GM12878 (cell line): ENCODE results near the gene UVRAG. TPM values are rescaled to one million over a fixed set of nuclear protein-coding genes. Genes with fewer than 3 reads are reported as not detected.

Source experiments
- ATAC-seq: fragments of 200-7000 bp; cut with Tn5 transposase; 3 replicates; pipeline ENCODE4 v1.9.1; 2020; ENCODE audit warnings: mild to moderate bottlenecking, moderate library complexity
- BruUV-seq: library from RNA; stranded (reverse); fragments of 400-500 nt; replicated peaks from 2 replicates; lab custom pipeline; 2021; lab: Mats Ljungman, UMichigan
- CTCF ChIA-PET: fragments of 300-600 bp; sonication (Branson Sonifier 250); formaldehyde crosslinking; extraction: SDS; loops from one replicate; lab custom pipeline; 2021; ENCODE audit warnings: inconsistent platforms; lab: Yijun Ruan, JAX
- POLR2A ChIA-PET: fragments of 350-600 bp; formaldehyde crosslinking; extraction: SDS; loops from one replicate; lab custom pipeline; 2021; ENCODE audit warnings: inconsistent platforms; lab: Charles Lee
- RAD21 ChIA-PET: fragments of 300-600 bp; sonication (Branson Sonifier 250); formaldehyde crosslinking; loops from one replicate; lab custom pipeline; 2023; ENCODE audit warnings: antibody characterized with exemption; ENCODE audit not compliant: unreplicated experiment; lab: Charles Lee
- SMC1A ChIA-PET: fragments of 300-600 bp; sonication (Branson Sonifier 250); formaldehyde crosslinking; loops from one replicate; lab custom pipeline; 2023; ENCODE audit not compliant: unreplicated experiment, uncharacterized antibody; lab: Charles Lee
- DNase-seq: peaks from one replicate; pipeline ENCODE4 v3.0.0-alpha.2; 2011; ENCODE audit warnings: low read depth, low spot score
- FAIRE-seq: peaks from 3 replicates; lab custom pipeline; 2011; peaks lifted over from hg19 to GRCh38; lab: Jason Lieb, UNC
- H2AFZ ChIP-seq: 2 replicates; pipeline ENCODE4 v1.6.0; 2011; ENCODE audit warnings: low read depth, low read length, control low read depth; ENCODE audit not compliant: control insufficient read depth
- H3K27ac ChIP-seq: 2 replicates; pipeline ENCODE4 v1.5.1; 2011; ENCODE audit warnings: control low read depth; ENCODE audit not compliant: control insufficient read depth, insufficient read depth
- H3K27me3 ChIP-seq, 2 experiments: replicated peaks in 1 of 2; 2 replicates each; pipeline versions ENCODE4 v1.6.0 to v1.6.1; 2011; ENCODE audit warnings: low read length in 1 of 2; ENCODE audit not compliant: control insufficient read depth in 2 of 2, insufficient read depth in 2 of 2
- H3K36me3 ChIP-seq, 2 experiments: 2 replicates each; pipeline ENCODE4 v1.5.1; 2011; ENCODE audit warnings: low read length in 1 of 2; ENCODE audit not compliant: control insufficient read depth in 2 of 2, insufficient read depth in 2 of 2
- H3K4me1 ChIP-seq: 2 replicates; pipeline ENCODE4 v1.6.1; 2011; ENCODE audit warnings: mild to moderate bottlenecking, low read length, moderate library complexity, mixed read lengths; ENCODE audit not compliant: control insufficient read depth, insufficient read depth
- H3K4me2 ChIP-seq: 2 replicates; pipeline ENCODE4 v1.6.0; 2011; ENCODE audit warnings: control low read depth; ENCODE audit not compliant: control insufficient read depth, insufficient read depth
- H3K4me3 ChIP-seq: fragments of 200-600 bp; sonication (generic); 2 replicates; pipeline ENCODE4 v1.5.1; 2016
- H3K79me2 ChIP-seq: 2 replicates; pipeline ENCODE4 v1.6.0; 2011; ENCODE audit warnings: low read length; ENCODE audit not compliant: control insufficient read depth, insufficient read depth
- H3K9ac ChIP-seq: 2 replicates; pipeline ENCODE4 v1.8.0; 2011; ENCODE audit warnings: low read length, control low read depth, mixed read lengths; ENCODE audit not compliant: control insufficient read depth, insufficient read depth
- H3K9me3 ChIP-seq: replicated peaks from 3 replicates; pipeline ENCODE4 v1.5.1; 2011; ENCODE audit warnings: mild to moderate bottlenecking, low read length; ENCODE audit not compliant: control insufficient read depth, insufficient read depth
- H4K20me1 ChIP-seq: 2 replicates; pipeline ENCODE4 v1.6.0; 2011; ENCODE audit not compliant: control insufficient read depth, insufficient read depth
- ASH2L ChIP-seq: fragments of 300-600, 200-600 bp; sonication (generic); IDR thresholded peaks from 2 replicates; pipeline ENCODE4 v1.6.1; 2017; ENCODE audit warnings: low read depth, mild to moderate bottlenecking, borderline replicate concordance
- ATF7 ChIP-seq: fragments of 450-650 bp; IDR thresholded peaks from 2 replicates; pipeline ENCODE4 v1.6.1; 2016; ENCODE audit warnings: low read depth, mild to moderate bottlenecking
- BMI1 ChIP-seq: fragments of 450-650 bp; IDR thresholded peaks from 2 replicates; pipeline ENCODE4 v1.6.1; 2016; ENCODE audit warnings: mild to moderate bottlenecking, moderate library complexity, borderline replicate concordance
- FOXK2 ChIP-seq: fragments of 450-650 bp; IDR thresholded peaks from 2 replicates; pipeline ENCODE4 v1.6.1; 2017; ENCODE audit warnings: mild to moderate bottlenecking, moderate library complexity
- IKZF2 ChIP-seq, 2 experiments: fragments of 450-650 bp; IDR thresholded peaks; 2 replicates each; pipeline ENCODE4 v1.6.1; 2017; ENCODE audit warnings: mild to moderate bottlenecking in 2 of 2, moderate library complexity in 2 of 2
- KAT2A ChIP-seq: conservative IDR thresholded peaks from 2 replicates; pipeline ENCODE4 v1.6.1; 2011; ENCODE audit warnings: low read depth, low read length; ENCODE audit not compliant: control insufficient read depth
- LARP7 ChIP-seq: fragments of 450-650 bp; IDR thresholded peaks from 2 replicates; pipeline ENCODE4 v1.6.1; 2017; ENCODE audit warnings: mild to moderate bottlenecking
- MTA2 ChIP-seq: fragments of 450-650 bp; IDR thresholded peaks from 2 replicates; pipeline ENCODE4 v1.6.1; 2016; ENCODE audit warnings: low read depth, mild to moderate bottlenecking, moderate library complexity
- NR2C2 ChIP-seq: IDR thresholded peaks from 2 replicates; pipeline ENCODE4 v1.6.1; 2011; ENCODE audit warnings: borderline replicate concordance, low read depth; ENCODE audit not compliant: control insufficient read depth, insufficient read length
- PAX8 ChIP-seq: fragments of 450-650 bp; IDR thresholded peaks from 2 replicates; pipeline ENCODE4 v1.6.1; 2017; ENCODE audit warnings: mild to moderate bottlenecking, moderate library complexity
- RBBP5 ChIP-seq: fragments of 200-600 bp; sonication (generic); conservative IDR thresholded peaks from 2 replicates; pipeline ENCODE4 v1.6.1; 2016
- SREBF2 ChIP-seq: IDR thresholded peaks from 2 replicates; pipeline ENCODE4 v1.6.1; 2012; ENCODE audit warnings: mild to moderate bottlenecking, low read length
- STAT1 ChIP-seq: fragments of 450-650 bp; conservative IDR thresholded peaks from 2 replicates; pipeline ENCODE4 v1.6.1; 2014; ENCODE audit warnings: antibody characterized with exemption, mild to moderate bottlenecking
- ZBED1 ChIP-seq: IDR thresholded peaks from 2 replicates; pipeline ENCODE4 v1.6.1; 2016; ENCODE audit warnings: borderline replicate concordance
- WGBS: methylation state at CpG from one replicate; pipeline ENCODE4 v1.1.6; 2016; ENCODE audit warnings: low lambda C conversion rate; ENCODE audit not compliant: insufficient replicate concordance, insufficient coverage; ENCODE audit errors: missing lambda C conversion rate; 5-methylcytosine and 5-hydroxymethylcytosine counted together
- in situ Hi-C: fragments of 300-500 bp; cut with MboI; formaldehyde crosslinking; loops from 9 replicates; pipeline ENCODE4 v1.14.3; 2018; ENCODE audit warnings: mixed read lengths
- intact Hi-C: fragments of 100-400 bp; cut with micrococcal nuclease; formaldehyde crosslinking; loops from one replicate; pipeline ENCODE4 v1.14.2; 2022; ENCODE audit not compliant: unreplicated experiment
- polyA plus RNA-seq, 11 experiments: library from polyadenylated mRNA; depleted of rRNA in 4 of 11; unstranded in 6 of 11; stranded (reverse) in 5 of 11; fragments of >200 nt; fragmentation: Nextera tagmentation in 4 of 11; fragmentation: Illumina TruSeq in 1 of 11; extraction: Ambion mirVana in 4 of 11; extraction: Trizol in 1 of 11; gene quantifications; 1 replicate in 1 of 11; 2 replicates in 10 of 11; pipeline versions ENCODE4 v1.2.1 to v1.2.3, GENCODE V29; 2011 to 2016; ENCODE audit warnings: inconsistent platforms in 2 of 11, missing spikeins in 2 of 11, low read depth in 1 of 11
- total RNA-seq, 4 experiments: library from RNA; depleted of rRNA in 3 of 4; stranded (reverse); fragments of >200 nt in 3 of 4; fragmentation: Illumina TruSeq in 1 of 4; extraction: Trizol in 1 of 4; gene quantifications; 2 replicates each; pipeline versions ENCODE4 v1.2.1 to v1.2.3, GENCODE V29; 2013 to 2021
- TF ChIP-seq, protein P1 (sequence below): fragments of 450-650 bp; IDR thresholded peaks from 2 replicates; pipeline ENCODE4 v1.6.1; 2017; ENCODE audit warnings: mild to moderate bottlenecking, moderate library complexity
- TF ChIP-seq, protein P2 (sequence below): fragments of 450-650 bp; IDR thresholded peaks from 2 replicates; pipeline ENCODE4 v1.6.1; 2017; ENCODE audit warnings: mild to moderate bottlenecking
- TF ChIP-seq, protein P3 (sequence below): IDR thresholded peaks from 2 replicates; pipeline ENCODE4 v1.6.1; 2011; ENCODE audit warnings: low read depth, mild to moderate bottlenecking, low read length, moderate library complexity, borderline replicate concordance; ENCODE audit errors: extremely low read depth

The UVRAG gene
- total and polyA plus RNA-seq, 10 of the 15 experiments (the other 5 are each of a cell fraction or from before 2014, with no cell fraction given): 7.0 to 43.4 (median 37.0) TPM

DNA sequence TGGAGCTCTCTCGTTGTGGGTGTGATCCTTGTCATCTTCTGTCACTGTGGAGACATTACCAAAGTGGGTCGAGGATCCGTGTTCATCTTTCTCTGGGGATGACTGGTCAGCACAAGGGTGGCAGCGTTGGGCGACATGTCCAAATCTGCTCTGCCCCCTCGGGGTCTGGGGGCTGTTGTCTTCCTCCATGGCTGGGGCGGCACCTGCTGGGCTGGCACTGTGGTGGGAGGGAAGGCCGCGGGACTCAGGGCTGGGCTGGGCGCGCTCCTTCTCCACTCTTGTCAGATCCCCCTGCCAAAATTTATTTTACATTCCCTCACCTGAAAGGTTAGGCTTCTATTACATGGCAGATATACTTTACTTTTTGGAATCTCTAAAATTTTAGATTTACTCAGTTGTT lies 96.4 kb downstream of the UVRAG start (continued):
- TF ChIP-seq NR2C2 (no peak), ZBED1 (no peak)
- TF ChIP-seq, all 136 proteins: peak for 0

DNA sequence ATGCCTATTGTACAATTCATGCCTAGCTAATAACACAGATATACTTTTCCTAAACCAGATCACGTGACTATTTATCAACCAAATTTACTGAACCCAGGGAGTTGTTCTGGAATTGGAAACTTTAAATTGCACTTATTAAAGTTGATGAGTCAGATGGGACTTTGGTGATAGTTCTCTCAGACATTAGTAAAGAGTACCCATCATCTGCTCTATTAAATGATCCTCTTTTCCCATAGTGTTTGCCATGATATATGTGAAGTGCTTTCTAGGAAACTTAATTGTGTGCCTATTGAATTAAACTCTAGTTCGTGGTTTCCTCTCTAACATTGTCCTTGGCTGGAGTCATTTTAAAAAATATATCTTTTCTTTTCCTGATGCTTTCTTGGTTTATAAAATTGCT lies 99.0 kb downstream of the UVRAG start:
- CTCF ChIA-PET: no interaction called here
- RAD21 ChIA-PET: no interaction called here
- FAIRE-seq (no peak), DNase-seq (no peak), ATAC-seq (no peak)
- SMC1A ChIA-PET: no interaction called here
- in situ Hi-C loops (no loop called here), intact Hi-C loops (no loop called here)
- Histone ChIP-seq H3K4me2 (no peak overlapping the region), H3K9ac (no peak overlapping the region), H2AFZ (no peak overlapping the region), H3K27ac (no peak overlapping the region), H3K27me3 (no peaks in the 10 kb centered on the region), H3K79me2 (peaks cover 24% of the 10 kb centered on the region), H4K20me1 (no peaks in the 10 kb centered on the region), H3K36me3 (peaks cover 2 to 19% of the 10 kb centered on the region in 2 experiments), H3K4me3 (no peak overlapping the region), H3K9me3 (no peaks in the 10 kb centered on the region), H3K4me1 (peaks cover 7% of the 10 kb centered on the region)
- WGBS: 100% methylated on average over 2 of the region's 2 CpGs
- POLR2A ChIA-PET: interaction anchor here (0.6 kb wide), 1 partner anchor 21 kb away, joined by 8 read pairs; no protein-coding TSS in a partner anchor
- no peak for TF ChIP-seq KAT2A
- TF ChIP-seq, protein P1, sequence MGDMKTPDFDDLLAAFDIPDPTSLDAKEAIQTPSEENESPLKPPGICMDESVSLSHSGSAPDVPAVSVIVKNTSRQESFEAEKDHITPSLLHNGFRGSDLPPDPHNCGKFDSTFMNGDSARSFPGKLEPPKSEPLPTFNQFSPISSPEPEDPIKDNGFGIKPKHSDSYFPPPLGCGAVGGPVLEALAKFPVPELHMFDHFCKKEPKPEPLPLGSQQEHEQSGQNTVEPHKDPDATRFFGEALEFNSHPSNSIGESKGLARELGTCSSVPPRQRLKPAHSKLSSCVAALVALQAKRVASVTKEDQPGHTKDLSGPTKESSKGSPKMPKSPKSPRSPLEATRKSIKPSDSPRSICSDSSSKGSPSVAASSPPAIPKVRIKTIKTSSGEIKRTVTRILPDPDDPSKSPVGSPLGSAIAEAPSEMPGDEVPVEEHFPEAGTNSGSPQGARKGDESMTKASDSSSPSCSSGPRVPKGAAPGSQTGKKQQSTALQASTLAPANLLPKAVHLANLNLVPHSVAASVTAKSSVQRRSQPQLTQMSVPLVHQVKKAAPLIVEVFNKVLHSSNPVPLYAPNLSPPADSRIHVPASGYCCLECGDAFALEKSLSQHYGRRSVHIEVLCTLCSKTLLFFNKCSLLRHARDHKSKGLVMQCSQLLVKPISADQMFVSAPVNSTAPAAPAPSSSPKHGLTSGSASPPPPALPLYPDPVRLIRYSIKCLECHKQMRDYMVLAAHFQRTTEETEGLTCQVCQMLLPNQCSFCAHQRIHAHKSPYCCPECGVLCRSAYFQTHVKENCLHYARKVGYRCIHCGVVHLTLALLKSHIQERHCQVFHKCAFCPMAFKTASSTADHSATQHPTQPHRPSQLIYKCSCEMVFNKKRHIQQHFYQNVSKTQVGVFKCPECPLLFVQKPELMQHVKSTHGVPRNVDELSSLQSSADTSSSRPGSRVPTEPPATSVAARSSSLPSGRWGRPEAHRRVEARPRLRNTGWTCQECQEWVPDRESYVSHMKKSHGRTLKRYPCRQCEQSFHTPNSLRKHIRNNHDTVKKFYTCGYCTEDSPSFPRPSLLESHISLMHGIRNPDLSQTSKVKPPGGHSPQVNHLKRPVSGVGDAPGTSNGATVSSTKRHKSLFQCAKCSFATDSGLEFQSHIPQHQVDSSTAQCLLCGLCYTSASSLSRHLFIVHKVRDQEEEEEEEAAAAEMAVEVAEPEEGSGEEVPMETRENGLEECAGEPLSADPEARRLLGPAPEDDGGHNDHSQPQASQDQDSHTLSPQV: no peak
- TF ChIP-seq, protein P2, sequence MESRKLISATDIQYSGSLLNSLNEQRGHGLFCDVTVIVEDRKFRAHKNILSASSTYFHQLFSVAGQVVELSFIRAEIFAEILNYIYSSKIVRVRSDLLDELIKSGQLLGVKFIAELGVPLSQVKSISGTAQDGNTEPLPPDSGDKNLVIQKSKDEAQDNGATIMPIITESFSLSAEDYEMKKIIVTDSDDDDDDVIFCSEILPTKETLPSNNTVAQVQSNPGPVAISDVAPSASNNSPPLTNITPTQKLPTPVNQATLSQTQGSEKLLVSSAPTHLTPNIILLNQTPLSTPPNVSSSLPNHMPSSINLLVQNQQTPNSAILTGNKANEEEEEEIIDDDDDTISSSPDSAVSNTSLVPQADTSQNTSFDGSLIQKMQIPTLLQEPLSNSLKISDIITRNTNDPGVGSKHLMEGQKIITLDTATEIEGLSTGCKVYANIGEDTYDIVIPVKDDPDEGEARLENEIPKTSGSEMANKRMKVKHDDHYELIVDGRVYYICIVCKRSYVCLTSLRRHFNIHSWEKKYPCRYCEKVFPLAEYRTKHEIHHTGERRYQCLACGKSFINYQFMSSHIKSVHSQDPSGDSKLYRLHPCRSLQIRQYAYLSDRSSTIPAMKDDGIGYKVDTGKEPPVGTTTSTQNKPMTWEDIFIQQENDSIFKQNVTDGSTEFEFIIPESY: no peak
- no peak for TF ChIP-seq BMI1
- TF ChIP-seq STAT1: no peak
- no peak for TF ChIP-seq ASH2L
- TF ChIP-seq LARP7: no peak
- TF ChIP-seq SREBF2: no peak
- no peak for TF ChIP-seq FOXK2
- no peak for TF ChIP-seq MTA2
- TF ChIP-seq IKZF2 (IDR thresholded peaks at IDR 0.05): no peak
- TF ChIP-seq RBBP5: no peak
- no peak for TF ChIP-seq PAX8
- no peak for TF ChIP-seq ATF7
- TF ChIP-seq, protein P3, sequence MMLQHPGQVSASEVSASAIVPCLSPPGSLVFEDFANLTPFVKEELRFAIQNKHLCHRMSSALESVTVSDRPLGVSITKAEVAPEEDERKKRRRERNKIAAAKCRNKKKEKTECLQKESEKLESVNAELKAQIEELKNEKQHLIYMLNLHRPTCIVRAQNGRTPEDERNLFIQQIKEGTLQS: no peak
- BruUV-seq: no TSS peak
